GM18909 (cell line): Measurements from ENCODE around the gene PELI1.

Experiments used
- ATAC-seq: cut with Tn5 transposase; IDR thresholded peaks from one replicate; pipeline ENCODE4 v1.9.1; 2021; ENCODE audit warnings: mild to moderate bottlenecking; ENCODE audit not compliant: unreplicated experiment, poor library complexity

The PELI1 gene

DNA sequence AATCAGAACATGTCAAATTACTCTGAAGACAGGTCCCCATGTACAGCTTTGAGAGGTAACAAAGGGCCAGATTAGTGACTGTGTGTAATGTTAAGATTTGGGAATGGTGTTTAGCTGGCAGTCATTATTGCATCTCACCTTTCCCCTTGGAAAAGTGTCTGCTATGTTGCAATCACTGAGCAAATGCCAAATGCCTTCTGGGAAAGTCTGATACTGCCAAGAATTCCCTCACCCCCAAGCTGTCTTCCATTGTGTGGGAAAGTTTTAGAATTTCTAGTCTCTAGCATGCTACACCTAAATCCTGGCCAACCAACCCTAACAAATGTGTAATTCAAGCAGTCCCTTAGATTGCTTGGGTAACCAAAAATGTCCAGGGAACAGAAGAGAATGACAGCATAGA lies 13.6 kb upstream of the PELI1 start:
- no peak for ATAC-seq

DNA sequence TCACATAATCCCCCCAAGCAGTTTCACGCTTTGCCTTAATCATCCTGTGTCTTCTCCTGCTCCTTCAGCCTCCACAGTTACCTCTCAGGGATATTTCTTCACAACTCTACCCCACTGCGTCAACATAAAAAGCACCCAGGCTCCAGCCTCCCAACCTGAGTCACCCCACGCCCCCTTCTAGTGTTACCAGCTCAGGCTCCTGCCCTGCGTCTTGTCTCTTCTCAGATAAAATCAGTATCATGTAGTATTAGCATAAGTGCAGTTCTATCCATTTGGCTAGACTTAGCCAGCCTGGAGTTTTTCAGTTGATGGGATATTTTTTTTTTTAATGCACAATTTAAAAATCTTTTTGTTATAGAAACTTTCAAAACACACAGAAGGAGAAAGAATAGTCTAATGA lies 9.6 kb upstream of the PELI1 start:
- ATAC-seq = no peak

DNA sequence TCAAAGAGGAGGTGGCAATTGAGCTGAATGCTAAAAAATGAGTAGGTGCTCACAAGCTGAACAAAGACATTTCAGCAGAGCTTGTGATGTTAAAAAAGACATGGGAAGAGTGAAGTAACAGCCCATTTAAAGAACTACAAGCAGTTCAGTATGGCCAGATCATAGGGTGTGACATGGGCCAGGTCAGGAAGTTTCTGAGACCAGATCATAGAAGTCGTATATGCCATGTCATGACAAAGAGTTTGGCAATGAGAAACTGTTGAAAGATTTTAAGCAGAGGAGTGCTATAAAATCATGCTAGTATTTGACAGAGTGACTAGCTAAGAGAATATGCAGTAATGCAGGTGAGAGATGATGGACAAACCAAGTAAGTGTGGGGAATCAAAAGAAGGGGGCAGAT lies 7.3 kb upstream of the PELI1 start:
- ATAC-seq = no peak

DNA sequence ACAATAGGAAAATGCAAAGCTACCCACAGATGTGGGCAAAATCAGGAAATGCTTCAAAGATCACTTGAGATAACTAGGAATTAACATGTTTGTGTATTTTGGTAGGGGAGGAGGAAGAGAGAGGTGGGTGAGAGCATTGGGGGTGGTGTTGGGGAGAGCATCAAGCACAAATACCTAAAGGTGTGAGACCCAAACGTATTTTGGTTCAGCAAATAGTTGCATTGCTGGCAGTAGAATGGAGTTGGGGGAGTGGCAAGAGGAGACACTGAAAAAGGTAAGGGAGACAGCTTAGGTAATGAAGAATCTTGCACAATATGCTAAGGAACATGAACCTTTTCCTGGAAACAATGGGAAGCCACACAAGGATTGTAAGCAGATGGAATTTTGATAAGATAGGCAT lies 1.5 kb upstream of the PELI1 start:
- ATAC-seq = no peak

DNA sequence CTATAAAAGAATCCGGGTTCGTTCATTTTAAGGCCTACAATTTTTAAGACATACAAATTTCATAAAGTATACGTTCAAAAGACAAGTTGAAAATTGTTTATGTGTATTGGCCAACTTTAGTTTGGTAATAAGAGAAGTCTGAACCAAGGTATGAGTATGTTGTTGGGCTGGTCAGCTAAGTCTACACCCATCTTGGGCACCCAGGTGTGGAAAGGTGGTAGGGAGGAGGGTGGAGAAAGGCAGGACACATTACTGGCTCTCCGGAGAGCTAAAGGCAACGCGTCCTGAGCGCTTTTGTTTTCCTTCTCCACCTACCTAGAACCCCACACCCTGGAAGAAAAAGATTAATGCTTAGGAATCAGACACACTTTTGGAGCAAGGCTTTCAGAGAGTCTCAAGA lies 899 bp upstream of the PELI1 start:
- ATAC-seq = no peak

DNA sequence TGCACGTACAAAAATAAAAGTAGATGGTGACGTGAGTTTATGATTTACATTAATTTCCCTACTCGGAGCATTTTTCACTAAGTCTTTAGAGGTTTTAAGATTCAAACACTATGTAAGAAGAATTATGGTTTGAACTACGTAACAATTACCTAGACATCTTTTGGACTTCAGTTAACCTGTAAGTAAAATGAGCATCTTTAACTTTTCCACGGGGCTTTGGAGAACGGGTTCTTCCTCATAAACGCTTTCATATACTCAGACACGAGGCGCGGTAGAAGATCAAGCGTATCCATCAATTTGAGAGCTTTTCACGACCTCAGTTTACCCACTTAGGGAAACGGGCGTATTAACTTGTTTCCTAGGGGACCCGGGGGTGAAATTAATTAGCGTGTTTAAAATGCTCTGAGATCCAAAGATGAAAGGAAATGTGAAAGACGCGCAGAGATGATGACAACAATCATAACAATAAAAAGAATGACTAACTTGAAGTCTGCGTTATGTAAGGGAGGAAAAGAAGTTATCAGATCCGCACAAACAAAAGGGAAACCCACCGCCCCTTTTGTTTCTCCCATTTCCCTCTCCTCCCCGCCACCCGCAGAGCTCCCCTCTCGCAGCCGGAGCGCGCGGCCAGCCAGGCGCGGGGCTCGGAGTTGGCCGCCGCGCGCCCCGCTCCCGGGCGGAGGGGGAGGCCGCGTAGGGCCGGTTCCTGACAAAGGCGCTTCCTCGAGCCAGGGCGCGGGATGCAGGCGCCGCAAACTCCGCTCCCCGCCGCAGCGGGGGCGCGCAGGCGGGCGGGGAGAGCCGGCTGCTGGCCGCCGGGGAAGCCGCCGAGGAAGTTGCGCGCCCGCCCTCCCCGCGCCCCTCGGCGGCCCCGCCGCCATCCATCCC lies 807 bp downstream of the PELI1 start:
- ATAC-seq = peak; percentile 20

DNA sequence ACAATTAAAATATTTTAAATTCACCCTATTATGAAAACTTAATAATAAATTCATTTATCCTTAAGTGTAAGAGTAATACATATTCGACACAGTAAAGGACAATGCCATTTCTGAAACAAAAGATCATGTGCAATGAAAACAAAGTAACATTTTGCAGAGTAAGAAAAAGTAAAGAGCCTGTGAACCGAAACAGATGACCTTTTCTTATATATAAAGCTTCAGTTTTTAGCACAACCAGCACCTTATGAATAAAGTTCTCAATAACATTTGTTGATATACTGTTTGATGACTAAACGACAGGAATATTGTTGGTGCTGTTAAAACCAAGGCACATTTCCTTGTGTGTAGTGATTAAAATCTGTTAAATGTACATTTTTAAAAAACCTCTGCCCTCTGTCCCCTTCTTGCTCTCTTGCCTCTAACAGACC lies 1.5 kb downstream of the PELI1 start:
- ATAC-seq = no peak

DNA sequence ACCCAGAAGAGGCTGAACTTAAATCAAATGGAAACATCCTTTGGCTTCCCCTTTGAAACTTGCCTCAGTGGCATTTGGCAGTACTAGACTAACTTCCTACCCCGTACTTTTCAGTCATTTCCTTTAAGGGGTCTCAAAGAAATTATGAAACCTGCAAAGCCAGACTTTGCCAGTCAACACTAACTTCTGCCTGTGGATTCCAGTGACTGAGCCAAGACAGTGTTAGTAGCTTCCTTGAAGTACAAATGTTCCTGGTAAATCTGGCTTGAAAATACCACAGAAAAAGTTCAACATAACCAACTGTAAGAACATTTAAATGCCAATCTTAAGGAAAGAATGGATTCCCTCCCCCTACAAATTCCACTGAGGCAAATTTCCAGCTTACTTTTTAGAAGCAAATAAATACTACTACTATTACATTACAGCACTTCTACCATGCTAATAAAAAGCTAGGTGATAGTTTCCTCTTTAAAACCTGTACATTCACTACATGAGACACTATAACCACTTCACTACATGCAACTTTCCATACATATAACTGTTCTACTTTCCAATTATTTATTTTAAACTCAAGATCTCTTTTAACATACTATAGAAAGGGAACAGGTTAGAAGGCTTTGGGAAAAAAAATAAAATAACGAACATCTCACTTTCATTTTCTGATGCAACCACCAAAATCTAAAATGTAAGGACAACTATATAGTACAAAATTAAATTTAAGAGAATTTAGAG lies 2.4 kb downstream of the PELI1 start:
- ATAC-seq = no peak

DNA sequence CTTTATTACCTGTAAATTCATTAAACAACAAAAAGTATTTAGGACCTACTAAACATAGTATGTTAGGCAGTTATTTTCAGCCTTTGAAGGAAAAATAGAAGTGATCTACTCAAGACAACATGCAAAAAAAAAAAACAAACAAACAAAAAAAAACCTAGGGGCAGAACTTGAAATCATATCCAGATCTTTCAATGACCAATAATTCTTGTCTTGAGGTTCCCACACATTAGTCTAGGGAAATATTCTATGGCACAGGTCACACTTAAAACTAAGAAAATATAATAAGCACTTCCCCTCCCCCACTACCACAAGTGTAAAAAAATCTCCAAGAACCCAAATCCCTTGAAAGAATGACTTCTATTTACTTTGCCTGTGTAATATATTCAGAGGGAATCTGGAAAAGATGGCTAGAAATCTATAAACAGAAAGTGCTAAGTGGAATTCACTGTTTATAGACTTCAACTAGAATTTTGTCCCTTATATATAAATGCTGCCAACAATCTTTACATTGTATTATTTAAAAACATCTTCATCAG lies 3.5 kb downstream of the PELI1 start:
- no peak for ATAC-seq

DNA sequence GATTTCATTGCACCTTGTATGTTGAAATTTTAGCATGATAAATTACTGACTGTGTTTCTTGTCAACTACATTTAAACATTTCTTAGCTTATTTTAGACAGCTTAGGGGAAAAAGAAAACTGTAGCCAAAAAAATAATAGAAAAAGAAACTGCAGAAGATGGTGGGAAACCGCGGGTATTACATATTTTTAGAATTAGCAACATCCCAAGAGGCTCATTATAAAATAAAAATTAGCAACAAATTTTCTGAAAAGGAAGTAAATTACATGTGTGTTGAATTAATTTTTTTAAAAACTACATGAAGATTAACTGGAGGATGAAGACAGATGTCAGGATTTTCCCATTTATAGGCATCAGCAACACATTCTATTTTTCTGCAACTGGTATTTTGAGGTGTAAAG lies 4.3 kb downstream of the PELI1 start:
- no peak for ATAC-seq

DNA sequence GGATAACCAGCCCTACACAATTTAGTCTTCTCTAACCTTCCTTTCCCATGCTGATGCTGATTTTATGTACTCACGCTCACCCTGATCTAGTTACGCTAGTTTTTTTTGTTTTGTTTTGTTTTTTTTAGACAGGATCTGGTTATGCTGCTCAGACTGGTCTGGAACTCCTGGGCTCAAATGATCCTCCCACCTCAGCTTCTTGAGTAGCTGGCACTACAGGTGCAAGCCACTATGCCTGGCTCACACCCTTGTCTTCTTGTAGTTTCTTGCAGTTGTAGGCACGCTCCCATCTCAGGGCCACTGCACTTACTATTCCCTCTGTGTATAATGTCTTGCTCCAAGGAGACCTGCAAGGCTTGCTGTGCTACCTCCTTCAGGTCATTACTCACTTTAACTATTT lies 6.2 kb downstream of the PELI1 start:
- ATAC-seq = no peak

DNA sequence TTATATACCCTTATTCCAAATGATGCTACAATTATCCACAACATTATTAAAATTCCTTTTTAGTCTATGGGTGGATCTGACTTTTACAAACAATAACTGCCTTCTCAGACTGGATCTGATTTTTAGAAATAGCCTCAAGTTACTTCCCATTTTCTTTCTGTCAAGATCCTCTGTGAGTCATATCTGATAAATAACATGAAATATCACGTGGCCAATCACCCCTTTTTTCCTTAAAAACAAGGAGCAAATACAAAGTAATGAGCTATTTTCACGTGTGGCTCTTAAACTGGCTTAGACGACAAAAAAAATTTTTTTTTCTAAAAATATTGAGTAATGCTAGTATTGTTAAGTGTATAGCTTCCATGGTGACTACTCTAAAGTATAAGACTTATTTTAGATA lies 6.7 kb downstream of the PELI1 start:
- no peak for ATAC-seq

DNA sequence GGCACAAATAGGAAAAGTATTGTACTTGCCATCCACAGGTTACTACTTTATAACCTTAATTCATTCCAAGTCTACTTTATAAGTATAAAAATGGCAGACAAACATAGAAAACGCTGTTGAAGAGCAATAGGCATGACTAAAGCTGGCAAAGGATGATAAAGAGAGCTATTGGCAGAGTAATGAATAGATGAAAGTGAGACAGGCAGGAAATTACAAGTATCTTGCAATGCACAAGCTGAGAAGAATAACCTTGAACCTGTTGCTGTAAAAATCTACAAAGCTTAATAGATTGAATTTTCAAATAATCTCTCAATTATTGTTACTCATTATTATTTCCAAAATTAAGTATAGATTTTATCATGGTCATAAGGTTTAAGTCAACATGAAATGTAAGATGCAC lies 8.8 kb downstream of the PELI1 start:
- ATAC-seq = no peak

DNA sequence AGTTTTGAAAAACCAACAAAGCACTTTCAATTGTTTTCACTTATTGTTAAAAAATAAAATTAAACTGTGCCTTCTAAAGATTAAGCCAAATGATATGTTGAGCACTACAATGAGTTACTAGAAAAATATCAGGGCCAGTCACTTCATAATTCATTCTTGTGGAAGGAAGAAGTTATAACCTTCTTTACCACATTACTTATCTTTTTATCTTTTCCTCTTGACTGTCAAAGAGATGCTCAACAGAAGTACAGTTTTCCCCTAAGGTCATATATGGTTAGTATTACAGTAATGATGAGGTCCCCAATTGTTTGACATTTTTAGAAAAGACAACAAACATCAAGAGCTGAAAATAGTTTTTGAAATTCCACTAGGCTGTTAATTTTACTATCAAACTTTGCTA lies 9.4 kb downstream of the PELI1 start:
- no peak for ATAC-seq

DNA sequence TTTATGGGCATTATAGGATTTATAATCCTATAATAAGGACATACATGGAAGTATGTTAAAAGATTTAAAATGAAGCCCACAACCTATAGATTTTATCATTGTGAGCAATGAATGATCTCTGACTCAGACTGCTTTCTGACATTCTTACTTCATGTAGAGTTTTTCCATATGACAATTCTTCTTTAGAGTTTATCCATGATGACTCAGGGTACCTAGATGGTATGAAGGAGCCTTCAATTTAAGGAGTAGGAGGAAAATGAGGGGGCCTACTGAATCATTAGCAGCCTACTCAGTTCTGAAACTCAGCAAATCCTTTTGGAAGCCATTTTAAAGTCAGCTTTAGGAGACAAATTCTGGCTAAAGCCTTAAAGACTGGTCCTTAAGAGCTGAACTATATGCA lies 10.4 kb downstream of the PELI1 start:
- no peak for ATAC-seq

DNA sequence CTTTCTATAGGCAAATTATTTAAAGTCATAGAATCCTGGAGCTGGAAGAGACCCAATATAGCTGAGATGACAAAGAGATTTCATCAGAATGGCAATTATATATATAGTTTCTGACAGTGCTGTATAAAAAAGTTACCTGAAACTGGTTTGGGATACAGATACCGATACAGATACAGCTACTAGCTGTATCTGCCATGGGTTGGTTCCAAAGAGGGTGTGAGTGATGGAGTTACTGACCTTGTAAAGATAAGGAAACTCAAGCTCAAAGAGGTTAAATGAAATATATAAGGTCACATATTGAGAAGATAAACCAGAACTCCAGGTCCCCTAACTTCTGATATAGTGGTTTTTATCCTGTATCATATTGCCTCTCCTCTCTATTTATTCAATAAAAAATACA lies 10.9 kb downstream of the PELI1 start:
- no peak for ATAC-seq

DNA sequence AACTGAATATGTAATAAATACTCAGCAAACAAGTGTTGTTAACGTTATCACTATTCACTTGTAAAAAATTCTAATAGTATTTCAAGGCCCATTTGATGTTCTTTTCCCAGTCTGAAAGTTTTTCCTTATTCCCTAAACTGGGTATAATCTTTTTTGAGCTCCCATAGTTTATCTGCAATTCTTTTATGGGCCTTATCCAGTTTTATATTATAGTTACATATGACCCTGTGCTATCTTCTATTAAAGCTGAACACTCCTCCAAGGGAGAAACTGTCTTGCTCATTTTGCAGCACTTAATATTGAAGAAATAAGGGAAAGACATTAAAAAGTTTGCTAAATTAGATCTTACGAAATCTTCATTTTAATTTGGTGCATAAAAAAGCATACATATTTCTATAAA lies 13.9 kb downstream of the PELI1 start:
- no peak for ATAC-seq

DNA sequence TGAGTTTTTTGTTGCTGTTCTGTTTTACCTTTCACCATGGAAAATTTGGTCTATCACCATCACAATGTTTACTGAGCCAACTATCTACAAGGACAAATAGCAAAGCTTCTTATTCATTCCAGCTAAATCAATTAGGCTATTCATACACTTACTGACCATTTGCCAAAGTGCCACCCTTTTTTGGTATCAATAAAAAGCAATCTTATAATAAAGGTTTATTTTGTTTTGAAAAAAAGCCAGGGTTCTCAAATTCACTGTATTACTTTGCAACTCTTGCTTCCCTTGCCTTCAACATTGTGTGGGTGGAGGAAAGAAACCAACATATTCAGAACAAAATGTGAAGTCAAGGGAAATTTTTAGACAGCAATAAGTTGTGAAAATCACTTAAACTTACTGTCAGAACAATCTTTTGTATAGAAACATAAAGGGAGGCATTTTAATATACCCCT lies 15.3 kb downstream of the PELI1 start:
- no peak for ATAC-seq

DNA sequence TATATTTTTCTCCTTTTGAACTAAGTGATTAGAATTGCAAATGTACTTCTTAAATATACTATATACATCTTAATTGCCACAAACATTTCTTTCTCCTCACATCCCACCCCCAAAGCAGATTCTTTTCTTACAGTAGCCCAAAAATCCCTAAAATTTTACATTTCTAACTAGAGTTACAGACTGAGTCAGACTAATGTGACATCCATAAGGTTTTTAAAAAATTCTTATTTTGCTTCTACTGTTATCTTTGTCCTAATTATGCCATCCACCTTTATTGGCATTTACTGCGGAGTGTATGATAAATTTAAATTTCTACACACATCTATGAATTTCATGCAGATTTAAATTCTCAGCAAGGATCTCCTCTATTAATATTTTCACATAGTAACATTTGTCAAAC lies 15.8 kb downstream of the PELI1 start:
- no peak for ATAC-seq

DNA sequence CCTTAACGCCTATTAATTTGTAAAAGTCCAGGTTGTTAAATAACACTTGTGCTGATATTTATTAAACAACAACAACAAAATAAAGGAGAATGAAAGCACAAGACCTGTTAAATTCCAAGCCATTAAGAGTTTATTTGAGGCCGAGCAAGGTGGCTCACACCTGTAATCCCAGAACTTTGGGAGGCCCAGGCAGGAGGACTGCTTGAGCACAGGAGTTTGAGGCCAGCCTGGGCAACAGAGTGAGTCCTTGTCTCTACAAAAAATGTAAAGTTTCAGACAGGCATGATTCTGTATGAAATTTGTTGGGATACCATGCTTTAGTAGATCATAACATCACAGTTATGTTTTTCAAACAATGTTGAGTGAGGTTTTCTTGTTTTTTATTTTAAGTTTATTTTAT lies 17.1 kb downstream of the PELI1 start:
- ATAC-seq = no peak

DNA sequence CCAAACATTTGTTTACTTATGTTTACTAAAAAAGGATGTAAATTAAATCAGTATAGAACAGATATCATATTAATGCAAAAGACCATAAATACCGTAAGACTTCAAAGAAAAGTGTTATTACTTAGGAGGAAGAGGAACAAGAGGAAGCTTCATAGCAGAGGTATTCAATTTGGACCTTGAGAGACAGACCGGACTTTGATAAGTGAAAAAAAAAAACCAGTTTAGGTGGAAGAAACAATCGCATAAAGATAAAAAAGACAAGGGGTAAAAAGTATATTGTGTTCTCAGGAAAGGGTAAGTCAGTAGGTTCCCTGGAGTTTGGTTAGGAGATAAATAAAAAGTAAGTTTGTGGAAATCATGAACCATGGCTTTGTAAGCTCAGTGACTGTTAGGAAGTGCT lies 17.6 kb downstream of the PELI1 start:
- ATAC-seq = no peak
